ENCODE results near the gene CD48. TPM values are rescaled to one million over a fixed set of nuclear protein-coding genes. Genes with fewer than 3 reads are reported as not detected.
A peak's percentile ranks its signal among the peaks of the same experiment; 100 is the strongest.

CD48 gene
- total RNA-seq, 2 experiments from 2014 or later = 387 to 395 TPM

DNA sequence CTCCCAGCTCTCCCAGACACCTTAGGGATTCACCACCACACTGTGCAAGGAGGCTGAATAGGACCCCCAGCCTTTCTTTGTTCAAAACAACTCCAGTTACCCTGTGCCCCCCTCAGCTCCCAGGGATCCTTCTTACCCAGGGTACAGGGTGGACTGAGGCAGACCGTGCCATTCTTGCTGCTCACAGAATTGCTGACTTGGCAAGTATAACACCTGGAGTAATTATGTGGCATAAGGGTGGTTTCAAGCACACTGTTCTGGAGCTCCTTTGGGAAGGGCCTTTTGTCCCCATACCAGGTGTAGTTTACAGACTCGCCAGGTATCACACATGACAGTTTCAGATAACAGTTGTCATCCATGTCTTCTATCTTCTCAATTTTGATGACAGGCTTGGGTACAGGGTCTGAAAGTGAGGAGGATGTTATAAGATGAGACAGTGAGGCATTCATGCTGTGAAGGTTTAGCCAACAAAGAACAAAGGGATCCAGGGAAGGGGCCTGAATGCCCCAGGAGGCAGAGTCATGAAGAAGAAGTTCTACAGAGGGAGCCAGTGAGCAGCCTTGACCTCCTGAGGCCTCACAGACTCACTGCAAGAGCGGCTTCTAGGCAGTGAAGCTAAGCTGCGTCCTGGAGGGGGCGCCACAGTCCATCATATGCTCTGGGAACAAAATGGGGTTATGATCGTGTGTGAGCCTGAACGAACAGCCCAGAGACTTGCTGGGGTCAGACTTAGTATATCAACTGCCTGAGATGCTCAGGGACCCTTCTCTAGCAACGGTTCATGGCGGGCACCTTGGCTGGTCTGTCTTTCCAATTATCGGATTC lies 30.3 kb downstream of the CD48 start:
- H3K4me3 Mint-ChIP-seq = peak overlapping the region; percentile 2
- H3K27me3 Mint-ChIP-seq = no peaks in the 10 kb centered on the region
- CTCF ChIA-PET = interaction anchor here (0.7 to 5.2 kb wide), 34 partner anchors 9 to 309 kb away, joined by 3 to 56 read pairs (median 4); partner anchors contain the start of genes CD48, ITLN2, LY9 and SLAMF6
- DNase-seq (peak; percentile 83 to 95 (median 88)), ATAC-seq (ENCODE audit: poor library complexity) (peak; percentile 93)
- Histone ChIP-seq H3K4me3 (ENCODE audit: low read length) (no peak overlapping the region), H3K27ac (ENCODE audit: low read depth in 1 of 2, low read length in 2 of 2) (peak overlapping the region; percentile 43 to 53), H3K4me1 (ENCODE audit: insufficient read depth, low read length) (peaks cover 56% of the 10 kb centered on the region), H3K9me3 (ENCODE audit: control insufficient read depth in 1 of 2, insufficient read depth in 1 of 2, low read length in 2 of 2) (no peaks in the 10 kb centered on the region), H3K36me3 (ENCODE audit: insufficient read depth, low read length) (peaks cover 85% of the 10 kb centered on the region), H3K27me3 (ENCODE audit: control insufficient read depth in 1 of 2, insufficient read depth in 2 of 2, low read length in 2 of 2) (no peaks in the 10 kb centered on the region)
- intact Hi-C loops (cut with DNase I, micrococcal nuclease) = loop anchor here (1.0 to 5.0 kb wide), 9 partner anchors 31 to 270 kb away; no protein-coding TSS in a partner anchor
- no peaks in the 10 kb centered on the region for H3K9me3 Mint-ChIP-seq
- H3K4me1 Mint-ChIP-seq (ENCODE audit: low read depth) = peaks cover 52% of the 10 kb centered on the region
- H3K27ac Mint-ChIP-seq = peak overlapping the region; percentile 80
- H3K36me3 Mint-ChIP-seq (ENCODE audit: low read depth) = peaks cover 95% of the 10 kb centered on the region
- POLR2A ChIA-PET = interaction anchor here (0.6 to 6.2 kb wide), 11 partner anchors 9 to 154 kb away, joined by 3 to 49 read pairs (median 4); partner anchors contain the start of gene CD48
- peak; percentile 82 for TF ChIP-seq CTCF (IDR thresholded peaks at IDR 0.05)

DNA sequence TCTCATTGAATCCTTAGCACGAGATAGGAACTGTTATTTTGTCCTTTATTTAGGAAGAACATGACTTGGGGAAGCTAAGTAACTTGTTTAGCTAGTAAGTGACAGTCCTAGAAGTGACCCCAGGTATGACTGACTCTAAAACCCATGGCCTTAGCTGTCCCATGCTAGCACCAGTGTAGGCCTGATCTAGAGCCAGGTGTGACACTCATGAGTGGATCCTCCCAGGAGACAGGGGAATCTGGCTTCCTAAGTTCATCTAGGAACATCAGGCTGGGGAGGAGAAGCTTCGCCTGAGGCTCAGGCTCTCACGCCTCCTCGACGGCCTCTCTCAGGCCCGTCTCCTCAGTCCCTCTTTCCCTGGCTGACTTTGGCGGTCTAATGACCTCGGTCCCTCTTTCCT lies 31.2 kb downstream of the CD48 start:
- peaks cover 91% of the 10 kb centered on the region for H3K36me3 Mint-ChIP-seq (ENCODE audit: low read depth)
- Histone ChIP-seq H3K27me3 (ENCODE audit: control insufficient read depth in 1 of 2, insufficient read depth in 2 of 2, low read length in 2 of 2) (no peaks in the 10 kb centered on the region), H3K4me1 (ENCODE audit: insufficient read depth, low read length) (peaks cover 55% of the 10 kb centered on the region), H3K27ac (ENCODE audit: low read depth in 1 of 2, low read length in 2 of 2) (no peak overlapping the region), H3K9me3 (ENCODE audit: control insufficient read depth in 1 of 2, insufficient read depth in 1 of 2, low read length in 2 of 2) (no peaks in the 10 kb centered on the region), H3K4me3 (ENCODE audit: low read length) (no peak overlapping the region), H3K36me3 (ENCODE audit: insufficient read depth, low read length) (peaks cover 81% of the 10 kb centered on the region)
- ATAC-seq (ENCODE audit: poor library complexity) (no peak), DNase-seq (no peak)
- intact Hi-C loops (cut with DNase I, micrococcal nuclease) = loop anchor here (2.0 to 5.0 kb wide), 3 partner anchors 47 to 196 kb away; no protein-coding TSS in a partner anchor
- no peak for TF ChIP-seq CTCF (IDR thresholded peaks at IDR 0.05)
- H3K4me1 Mint-ChIP-seq (ENCODE audit: low read depth) = peaks cover 43% of the 10 kb centered on the region
- CTCF ChIA-PET = interaction anchor here (0.8 to 5.2 kb wide), 11 partner anchors 8 to 272 kb away, joined by 3 to 56 read pairs (median 6); partner anchors contain the start of genes ITLN2 and LY9
- POLR2A ChIA-PET = interaction anchor here (1.0 to 6.2 kb wide), 3 partner anchors 27 to 121 kb away, joined by 3 to 49 read pairs (median 18); no protein-coding TSS in a partner anchor
- no peaks in the 10 kb centered on the region for H3K27me3 Mint-ChIP-seq
- H3K27ac Mint-ChIP-seq = peak overlapping the region; percentile 80
- no peaks in the 10 kb centered on the region for H3K9me3 Mint-ChIP-seq
- H3K4me3 Mint-ChIP-seq = no peak overlapping the region

GRCh38 chr1:160679893-160680292 lies 31.7 kb downstream of the CD48 start:
- no peaks in the 10 kb centered on the region for H3K9me3 ChIP-seq (ENCODE audit: control insufficient read depth in 1 of 2, insufficient read depth in 1 of 2, low read length in 2 of 2)
- Mint-ChIP-seq H3K36me3 (ENCODE audit: low read depth) (peaks cover 86% of the 10 kb centered on the region), H3K27ac (peak overlapping the region; percentile 56), H3K4me3 (no peak overlapping the region), H3K9me3 (no peaks in the 10 kb centered on the region), H3K4me1 (ENCODE audit: low read depth) (peaks cover 38% of the 10 kb centered on the region), H3K27me3 (no peaks in the 10 kb centered on the region)
- H3K27me3 ChIP-seq (ENCODE audit: control insufficient read depth in 1 of 2, insufficient read depth in 2 of 2, low read length in 2 of 2) = no peaks in the 10 kb centered on the region
- ChIA-PET CTCF (interaction anchor here (0.8 to 5.2 kb wide), 5 partner anchors 47 to 273 kb away, joined by 3 to 56 read pairs (median 12); partner anchors contain the start of gene ITLN2), POLR2A (interaction anchor here (1.0 kb wide), 1 partner anchor 121 kb away, joined by 3 read pairs; no protein-coding TSS in a partner anchor)
- no peak overlapping the region for H3K4me3 ChIP-seq (ENCODE audit: low read length)
- TF ChIP-seq CTCF (IDR thresholded peaks at IDR 0.05) = no peak
- DNase-seq = no peak
- H3K27ac ChIP-seq (ENCODE audit: low read depth in 1 of 2, low read length in 2 of 2) = no peak overlapping the region
- H3K4me1 ChIP-seq (ENCODE audit: insufficient read depth, low read length) = peaks cover 55% of the 10 kb centered on the region
- H3K36me3 ChIP-seq (ENCODE audit: insufficient read depth, low read length) = peaks cover 76% of the 10 kb centered on the region
- ATAC-seq (ENCODE audit: poor library complexity) = no peak
- intact Hi-C loops (cut with DNase I, micrococcal nuclease) = loop anchor here (2.0 to 5.0 kb wide), 3 partner anchors 47 to 197 kb away; no protein-coding TSS in a partner anchor

All from CD4-positive, alpha-beta T cell (primary cell).